GM19468 (cell line): Measurements from ENCODE around the gene CORO6.

Source experiments
- ATAC-seq: cut with Tn5 transposase; IDR thresholded peaks from one replicate; pipeline ENCODE4 v1.9.1; 2021; ENCODE audit warnings: mild to moderate bottlenecking, moderate library complexity, moderate number of reproducible peaks; ENCODE audit not compliant: unreplicated experiment; ENCODE audit errors: extremely low read depth

Gene CORO6

DNA sequence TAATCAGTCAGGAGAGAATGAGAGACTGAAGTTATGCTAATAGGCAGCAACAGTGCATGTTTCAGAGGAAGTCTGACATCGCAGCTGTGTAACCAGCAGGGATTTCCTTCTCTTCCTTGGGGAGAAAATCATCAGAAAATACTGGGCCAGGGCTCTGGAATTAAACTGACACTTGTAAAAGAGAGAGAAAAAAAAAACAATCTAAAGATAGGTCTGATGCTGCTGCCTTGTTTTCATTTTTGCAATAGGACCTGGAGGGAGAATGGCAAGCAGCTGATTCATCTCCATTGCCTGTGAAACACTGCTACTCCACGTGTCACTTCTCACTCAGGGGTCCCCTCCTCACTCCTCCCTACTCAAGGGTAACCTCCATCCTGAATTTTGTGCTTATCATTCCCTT is 17.7 kb upstream of the CORO6 start:
- ATAC-seq, result no peak

DNA sequence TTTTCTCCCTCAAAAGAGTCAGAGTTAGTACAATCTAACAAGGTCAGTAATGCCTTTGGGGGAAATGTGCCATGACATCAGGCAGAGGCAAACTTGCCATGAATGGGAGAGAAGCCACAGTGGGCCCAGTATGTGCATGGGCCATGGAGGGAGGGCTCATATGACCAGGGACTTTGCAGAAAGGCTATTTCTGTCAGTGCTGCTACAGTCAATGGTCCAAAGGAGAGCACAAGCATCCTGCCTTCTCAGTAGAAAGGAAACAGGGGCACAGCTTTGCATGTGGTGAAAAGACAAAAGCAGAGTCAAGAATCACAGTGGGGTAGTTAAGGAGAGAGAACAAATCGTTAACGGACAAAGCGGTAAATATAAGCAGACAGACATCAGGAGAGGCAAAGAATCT is 11.2 kb upstream of the CORO6 start:
- no peak for ATAC-seq

DNA sequence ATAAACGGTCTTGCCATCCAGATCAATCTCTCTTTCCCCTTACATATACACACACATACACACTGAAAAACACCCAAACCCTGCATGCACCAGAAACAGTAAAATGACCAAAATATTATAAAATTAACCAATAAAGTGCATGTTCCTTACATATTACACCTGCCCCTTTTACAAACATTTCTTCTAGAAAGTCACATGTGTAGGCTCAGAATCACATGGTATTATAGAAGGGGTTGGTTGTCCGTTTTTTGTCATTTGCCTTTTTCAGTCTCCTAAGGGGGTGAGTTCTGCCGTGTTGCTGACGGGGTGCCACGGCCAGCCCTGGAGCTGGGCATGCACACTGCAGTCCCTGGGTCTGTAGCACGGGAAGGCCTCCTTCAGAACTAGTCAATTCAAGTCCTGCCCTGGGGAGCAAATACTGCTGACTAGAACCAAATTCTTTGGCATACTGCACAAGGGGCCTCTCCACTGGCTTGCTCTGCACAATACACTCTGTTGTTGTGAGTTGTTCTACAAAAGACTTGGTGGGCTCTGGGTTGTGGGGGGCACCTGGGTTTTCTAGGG is 8.0 kb upstream of the CORO6 start:
- ATAC-seq, result no peak

DNA sequence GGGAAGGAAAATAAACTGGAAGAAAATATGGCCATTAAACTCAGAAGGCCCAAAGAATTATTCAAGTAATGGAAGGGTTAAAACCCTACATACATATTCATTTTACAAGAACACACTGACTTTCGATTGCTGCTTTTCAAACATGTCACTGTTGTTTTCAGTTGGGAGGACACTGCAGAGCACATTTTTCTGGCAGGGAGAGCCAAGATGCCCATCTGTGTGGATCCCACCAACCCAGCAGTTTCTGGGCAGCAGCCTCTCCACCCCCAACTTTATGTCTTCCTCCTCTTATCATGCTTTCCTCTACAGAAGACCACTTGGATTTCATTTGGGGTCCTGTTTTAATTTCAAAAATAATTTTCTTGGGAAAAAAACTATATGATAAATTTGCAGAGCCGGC is 7.1 kb upstream of the CORO6 start:
- ATAC-seq, result no peak

DNA sequence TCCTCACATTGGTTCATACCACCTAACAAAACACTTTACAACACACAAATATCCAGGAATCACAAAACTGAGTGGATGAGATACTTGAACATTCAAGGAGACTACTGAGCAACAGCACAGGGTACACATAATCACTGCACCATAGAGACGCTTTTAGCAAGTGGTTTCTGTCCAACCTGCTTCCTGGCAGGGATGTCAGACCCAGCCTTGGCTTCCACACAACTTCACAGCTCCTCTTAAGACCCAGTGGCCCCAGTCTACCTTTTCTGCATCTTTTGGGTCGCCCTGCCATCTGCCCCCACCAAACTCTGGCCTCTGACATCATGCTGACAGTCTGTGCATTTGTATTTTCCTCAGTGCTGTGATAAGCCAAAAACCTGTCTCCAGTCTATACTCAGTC is 5.9 kb upstream of the CORO6 start:
- no peak for ATAC-seq

DNA sequence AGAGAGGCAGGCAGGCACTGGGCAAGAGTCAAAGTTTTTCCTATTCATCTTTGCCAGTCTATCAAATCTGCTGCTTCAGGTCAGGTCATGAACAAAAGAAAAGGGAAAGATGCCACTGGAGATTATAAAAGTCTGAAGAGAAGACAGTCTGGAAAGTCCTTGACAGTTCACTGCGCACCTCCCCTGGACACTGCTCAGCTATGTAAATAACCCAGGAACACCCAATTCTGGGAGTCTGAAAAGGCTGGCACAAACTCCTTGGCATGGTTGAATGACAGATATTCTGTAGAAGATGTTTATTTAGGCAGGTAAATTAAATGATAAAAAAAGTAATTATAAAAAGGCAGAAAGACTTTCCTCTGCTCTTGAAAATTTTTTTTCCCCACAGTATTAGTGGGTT is 5.2 kb upstream of the CORO6 start:
- no peak for ATAC-seq

DNA sequence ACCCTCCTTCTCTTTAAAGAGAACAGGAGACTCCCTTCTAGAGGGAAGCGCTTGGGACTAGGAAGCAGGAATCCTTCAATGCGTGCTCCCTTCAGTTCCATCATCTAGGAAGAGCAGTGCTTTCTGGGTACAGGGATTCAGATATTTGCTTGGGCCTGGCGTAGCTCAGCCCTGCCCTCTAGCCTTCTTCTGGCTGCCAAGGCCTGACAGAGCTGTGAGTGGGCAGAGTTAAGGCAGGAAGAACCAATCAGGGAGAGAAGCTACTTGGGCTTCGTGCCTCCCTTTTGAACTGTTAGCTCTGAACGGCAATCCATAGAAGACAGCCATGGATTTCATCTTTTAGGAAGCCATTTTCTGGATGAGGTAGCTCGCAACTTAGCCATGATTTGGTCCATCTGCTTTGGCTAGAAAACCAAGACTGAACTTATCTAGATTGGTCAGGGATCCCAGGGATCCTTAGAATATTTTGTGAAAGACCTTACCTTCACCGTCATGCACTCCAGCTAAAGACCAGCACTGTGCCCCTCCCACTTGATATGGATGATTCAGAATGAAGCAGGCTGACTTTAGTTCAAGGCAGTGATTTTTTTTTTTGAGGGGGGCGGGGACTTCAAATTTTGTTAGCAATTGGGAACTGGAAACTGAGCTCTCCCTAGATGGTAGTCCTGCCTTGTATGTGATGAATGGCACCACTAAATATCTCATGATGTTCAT is 2.5 kb upstream of the CORO6 start:
- ATAC-seq, result no peak

DNA sequence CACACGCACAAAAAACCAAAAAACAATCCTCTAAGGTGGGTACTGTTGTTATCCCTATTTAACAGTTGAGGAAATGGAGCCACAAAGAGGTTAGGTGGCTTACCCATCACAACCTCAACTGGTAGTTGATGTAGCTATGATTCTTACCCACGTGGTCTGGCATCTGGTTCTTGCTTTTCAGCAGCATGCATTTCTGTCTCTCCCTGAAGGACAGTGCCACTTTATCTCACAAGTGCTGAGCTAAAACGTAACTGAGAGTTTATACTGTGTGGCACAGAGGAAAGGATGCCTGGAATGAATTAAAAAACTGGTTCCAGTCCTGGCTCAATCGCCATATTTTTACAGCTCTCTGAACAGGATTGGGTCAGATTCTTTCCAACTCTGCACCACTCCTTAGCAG is 1.9 kb upstream of the CORO6 start:
- no peak for ATAC-seq

DNA sequence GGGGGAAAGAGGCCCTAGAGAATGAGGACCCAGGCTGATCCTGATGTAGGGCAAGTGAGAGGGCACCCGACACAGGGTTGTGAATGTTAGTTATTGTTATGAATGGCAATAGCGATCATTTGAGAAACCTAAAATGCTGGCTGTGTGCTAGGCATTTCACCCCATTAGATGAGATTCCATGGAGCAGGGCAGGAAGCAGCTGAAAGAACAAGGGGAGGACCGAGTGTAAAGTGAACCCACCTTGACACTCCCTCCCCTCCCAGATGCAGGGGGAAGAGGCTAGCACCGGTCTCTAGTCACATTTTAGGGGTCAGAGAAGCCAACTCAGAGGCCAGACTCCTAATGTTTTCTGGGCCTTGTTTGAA is 553 bp upstream of the CORO6 start:
- no peak for ATAC-seq

DNA sequence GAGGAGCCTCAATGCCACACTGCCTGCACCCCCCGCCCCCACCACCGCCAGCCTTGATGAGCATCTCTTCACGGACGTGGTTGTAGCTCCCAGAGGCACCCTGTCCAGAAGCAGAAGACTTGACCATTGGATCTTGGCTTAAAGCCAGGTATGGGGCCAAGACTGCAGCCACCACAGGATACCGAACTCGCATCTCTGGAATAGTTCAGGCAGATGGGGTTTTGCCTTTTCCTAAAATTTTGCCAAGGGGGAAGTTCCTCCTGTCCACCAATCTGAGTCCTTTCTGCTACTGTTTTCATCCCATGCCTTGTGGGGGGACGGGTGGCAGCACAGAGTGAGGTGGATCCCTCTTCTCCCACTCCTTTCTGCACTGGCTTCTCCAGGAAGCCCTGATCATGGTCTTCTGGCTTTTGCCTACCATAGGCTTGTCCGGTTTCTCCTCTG is 939 bp downstream of the CORO6 start:
- no peak for ATAC-seq

DNA sequence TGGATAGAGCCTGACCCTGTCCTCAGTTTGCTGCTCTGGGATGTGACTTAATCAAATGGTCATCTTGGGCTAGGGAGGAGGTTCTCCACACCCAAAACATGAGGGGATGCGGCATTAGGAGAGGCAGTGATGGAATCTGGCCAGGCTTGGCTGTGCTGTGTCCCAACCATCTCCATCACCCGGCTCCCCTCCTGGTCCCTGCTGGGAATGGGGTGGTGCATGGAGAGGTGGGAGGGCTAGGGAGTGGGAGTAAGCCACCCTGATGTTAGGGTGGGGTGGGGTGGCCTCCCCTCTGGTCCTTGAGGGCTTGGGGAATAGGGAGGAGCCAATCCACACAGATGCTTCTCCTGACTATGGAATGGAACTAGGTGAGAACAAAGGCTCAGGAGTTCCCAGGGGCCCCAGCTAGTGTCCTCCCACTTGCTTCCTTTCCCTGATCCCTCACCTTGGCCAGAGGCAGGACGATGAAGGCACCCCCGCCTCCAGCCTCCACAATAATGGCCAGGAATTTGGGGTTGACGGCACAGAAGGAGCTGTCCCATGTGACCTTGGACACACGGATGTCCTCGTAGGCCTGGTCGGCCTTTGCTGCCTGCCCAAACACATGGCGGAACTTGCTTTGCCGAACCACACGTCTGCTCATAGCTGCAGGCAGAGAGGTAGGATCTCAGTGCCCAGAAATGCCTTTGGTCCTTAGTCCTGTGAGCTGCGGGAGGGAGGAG is 1.8 kb downstream of the CORO6 start:
- no peak for ATAC-seq

DNA sequence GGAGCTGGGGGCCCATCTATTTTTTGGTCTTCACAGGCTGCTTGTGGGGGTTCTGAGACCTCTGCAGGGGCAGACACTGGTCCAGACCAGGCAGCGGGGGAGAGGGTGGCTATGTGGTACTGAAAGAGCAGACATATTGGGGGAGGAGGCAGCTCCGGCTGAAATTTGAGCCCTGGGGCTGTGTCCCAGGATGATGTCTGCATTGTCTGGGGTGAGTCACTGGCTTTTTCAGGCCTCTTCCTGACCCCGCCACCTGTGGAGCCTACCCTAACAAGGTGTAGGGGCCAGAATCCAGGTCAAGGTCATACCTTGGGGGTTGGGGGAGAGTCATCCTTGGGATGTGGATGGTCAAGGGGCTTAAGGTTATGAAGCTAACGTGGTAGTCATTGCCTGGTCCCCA is 2.4 kb downstream of the CORO6 start:
- ATAC-seq, result no peak

DNA sequence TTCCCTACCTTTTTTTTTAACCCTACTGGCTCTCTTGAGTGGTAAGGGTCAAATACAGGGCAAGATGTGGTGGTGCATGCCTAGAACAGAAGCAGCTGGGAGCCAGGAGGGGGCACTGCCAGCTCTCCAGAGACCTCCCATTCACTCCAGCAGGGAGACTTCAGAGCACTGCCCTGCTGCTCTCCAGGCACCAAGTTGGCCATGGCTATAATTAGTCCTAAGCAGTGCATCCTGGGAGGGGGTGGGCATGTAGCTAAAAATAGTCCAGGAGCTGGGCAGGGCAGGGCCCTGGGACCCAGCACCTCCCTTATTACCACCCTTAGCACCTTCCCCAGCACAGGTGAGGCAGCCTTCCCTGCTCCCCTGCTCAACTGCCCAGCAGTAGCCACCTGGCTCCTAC is 3.5 kb downstream of the CORO6 start:
- no peak for ATAC-seq

DNA sequence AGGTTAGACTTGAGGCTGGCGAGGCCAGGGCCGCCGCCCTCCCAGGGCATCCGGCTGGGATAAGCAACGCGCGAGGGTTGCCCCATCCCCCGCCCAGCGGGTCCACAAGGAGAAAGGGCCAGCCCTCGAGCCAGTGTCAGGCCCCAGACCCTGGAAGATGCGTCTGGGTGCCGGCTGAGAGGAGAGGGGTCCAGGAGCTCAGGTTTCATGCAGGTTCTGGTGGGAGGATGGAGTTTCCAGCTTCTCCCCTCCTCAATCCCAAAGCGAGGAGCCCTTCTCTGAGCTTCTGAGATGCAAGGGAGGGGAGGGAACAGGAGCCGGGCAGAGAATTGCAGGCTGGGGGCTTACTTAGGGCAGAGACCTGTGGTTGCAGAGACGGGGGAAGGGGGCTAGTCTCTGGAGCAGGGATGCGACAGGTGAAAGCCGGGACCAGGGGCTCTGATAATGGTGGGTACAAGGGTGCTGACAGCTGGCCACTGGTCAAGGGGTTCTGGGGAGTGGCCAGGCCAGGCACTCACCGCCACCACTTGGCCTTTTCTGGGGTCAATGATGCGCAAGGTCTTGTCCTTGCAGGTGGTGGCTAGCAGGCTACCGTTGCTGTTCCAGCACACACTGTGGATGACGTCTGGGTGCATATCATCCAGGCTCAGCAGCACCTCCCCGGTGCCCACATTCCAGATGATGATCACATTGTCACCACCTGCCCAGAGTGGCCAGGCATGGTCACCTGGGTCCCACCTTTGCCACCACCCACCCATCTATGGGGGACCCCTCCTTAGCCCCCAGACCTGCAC is 4.2 kb downstream of the CORO6 start:
- no peak for ATAC-seq

DNA sequence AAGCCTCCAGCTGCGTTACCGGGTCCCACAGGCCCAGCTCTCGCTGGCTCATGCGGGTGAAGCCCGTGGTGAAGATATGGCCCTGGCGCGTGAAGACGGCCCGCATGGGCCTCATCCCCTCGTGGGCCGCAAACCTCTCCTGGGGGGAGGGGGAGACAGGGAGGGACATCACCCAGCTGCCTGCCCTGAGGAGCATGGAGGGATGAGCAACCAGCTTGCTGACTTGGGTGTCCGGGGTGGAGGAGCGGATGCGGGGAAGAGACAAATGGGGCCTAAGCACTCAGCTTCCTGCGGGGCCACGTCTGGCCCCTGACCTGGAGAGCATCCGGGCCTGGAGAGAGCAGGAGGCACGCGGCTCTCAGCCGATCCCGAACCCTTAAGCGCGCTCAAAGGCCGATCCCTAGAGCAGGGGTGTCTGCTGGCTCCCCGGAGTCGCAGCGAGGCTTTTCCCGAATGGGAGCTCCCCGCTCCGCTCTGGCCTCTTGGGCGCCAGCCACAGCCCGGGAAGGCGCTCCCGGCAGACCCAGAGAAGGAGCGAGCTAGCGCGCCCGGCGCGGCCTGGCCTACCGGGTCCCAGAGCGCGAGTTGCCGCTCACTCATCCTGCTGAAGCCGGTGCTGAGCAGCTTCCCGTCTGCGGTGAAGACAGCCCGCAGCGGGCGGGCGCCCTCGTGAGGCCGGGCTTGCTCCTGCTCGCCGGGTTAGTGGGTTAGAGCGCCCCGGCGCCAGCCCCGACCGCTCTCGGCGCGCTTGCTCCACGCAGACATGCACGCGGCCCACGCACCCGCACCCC is 5.0 kb downstream of the CORO6 start:
- ATAC-seq, result no peak

DNA sequence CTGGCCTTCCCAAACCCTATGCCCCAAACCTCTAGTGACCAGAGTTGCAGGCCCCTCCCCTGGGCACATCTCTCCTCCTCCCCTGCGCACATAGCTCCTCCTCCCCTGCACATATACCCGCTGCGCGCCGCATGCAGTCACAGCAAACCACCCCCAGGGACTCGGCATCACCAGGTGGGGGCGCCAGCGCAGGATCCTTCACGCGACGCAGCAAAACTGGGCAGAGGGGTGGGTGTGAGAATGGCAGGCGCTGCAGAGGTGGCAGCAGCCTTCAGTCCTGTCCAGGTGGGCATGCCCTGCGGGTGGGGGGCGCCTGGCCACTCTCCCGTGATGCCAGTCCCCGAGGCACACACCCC is 5.6 kb downstream of the CORO6 start:
- no peak for ATAC-seq

DNA sequence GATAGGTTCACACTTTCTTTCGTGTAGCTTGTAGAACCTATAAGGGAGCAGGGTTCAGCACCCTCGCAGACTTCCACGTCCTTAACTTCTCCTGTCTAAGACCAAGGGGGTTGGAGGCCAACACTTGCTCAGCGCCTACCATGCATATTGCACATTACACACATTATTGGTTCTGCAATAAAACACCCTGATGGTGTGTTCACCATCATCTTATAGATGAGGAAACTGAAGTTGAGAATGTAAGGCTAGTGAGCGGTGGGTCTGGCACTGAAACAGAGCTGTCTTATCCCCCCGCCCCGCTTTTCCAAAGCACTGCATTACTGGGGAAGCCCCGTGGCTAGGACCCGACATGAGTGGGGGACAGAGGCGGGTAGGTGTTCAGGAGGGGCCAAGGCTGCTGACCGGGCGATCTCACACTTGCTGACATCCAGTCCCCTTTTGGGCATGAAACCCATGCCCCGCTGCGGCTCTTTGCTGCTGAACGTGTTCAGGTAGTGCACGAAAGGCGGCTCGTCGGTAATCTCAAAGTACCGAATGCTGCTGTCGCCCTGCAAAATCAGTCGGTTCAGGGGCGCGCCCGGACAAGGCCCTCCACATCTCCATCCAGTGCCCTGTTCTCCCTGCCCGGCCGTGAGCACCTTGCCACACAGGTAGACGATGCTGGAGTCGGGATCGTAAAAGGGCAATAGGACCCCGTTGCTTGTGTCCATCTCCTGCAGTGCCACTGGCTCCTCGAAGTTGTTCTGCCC is 6.2 kb downstream of the CORO6 start:
- ATAC-seq, result no peak

DNA sequence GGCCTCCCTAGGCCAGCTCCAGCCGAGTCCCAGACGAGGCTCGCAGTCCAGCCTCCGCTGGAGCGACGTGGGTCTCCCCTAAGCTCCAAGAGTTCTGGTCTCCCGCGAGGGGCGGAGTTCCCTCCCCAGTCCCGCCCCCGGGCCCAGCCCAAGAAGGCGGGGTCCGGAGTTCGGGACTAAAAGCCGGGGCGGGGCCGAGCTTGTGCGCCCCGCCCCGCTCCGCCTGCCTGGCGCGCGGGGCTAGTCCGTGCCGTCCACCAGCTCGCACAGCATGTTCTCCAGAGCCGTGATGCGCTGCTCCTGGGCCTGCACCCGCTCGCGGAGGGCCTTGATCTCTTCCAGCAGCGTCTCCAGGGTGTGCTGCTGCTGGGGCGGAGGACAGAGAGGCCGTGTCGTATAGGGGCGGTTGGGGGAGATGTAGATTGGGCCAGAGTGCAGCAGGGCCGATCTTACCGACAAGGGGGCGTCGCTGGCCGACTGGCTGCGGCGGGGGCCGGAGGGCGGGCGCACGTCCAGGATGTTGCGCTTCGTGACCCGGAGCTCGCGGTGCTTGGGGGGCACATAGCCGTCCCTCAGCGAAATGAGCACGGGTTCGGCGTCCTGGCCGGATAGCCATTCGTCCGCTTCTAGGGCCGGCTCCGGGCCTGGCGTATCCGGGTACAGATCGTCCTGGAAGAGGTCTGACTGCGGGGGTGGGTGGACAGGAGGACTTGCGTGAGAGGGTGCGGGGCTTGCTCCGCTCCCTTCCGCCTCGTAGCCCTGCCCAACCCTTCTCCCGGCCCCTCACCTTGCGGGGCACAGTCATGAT is 7.0 kb downstream of the CORO6 start:
- peak; percentile 25 for ATAC-seq

DNA sequence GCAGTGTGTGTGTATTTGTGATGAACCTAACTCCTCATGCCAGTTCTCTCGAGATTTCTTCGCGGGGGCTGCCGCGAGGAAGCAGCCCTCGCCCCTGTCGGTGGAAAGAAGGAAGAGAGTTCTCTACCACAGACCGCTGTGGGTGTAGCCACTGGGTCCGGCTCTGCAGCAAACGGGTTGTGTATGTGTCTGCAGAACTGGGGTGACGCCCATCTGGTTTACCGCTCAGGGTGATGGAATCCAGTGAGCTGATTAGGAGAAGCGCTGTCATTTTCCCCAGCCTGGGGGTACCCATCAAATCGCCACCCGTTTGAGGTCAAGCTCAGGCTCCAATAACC is 7.7 kb downstream of the CORO6 start:
- ATAC-seq, result no peak
